K562 treated with DMSO at 1 percent for 4 hours (cell line): ENCODE results near the gene ABCB9. TPM values are rescaled to one million over a fixed set of nuclear protein-coding genes. Genes with fewer than 3 reads are reported as not detected.

Experiments
- total RNA-seq: library from RNA; unstranded; fragments of 300-600 nt; gene quantifications from 2 replicates; pipeline ENCODE4 v1.2.3, GENCODE V29; 2022; ENCODE audit not compliant: insufficient read depth

The ABCB9 gene
- total RNA-seq = 8.5 and 9.8 TPM in 2 replicates

GRCh38 chr12:122965851-122966742 lies at the start of gene ABCB9:
ABCB9 (minus strand) TSS chr12:122966463; CDS start chr12:122960235, 6,228 bp downstream.

GRCh38 chr12:122980183-122981035 lies 14.1 kb upstream of the ABCB9 start, which contains the start of gene ARL6IP4:
ARL6IP4 (plus strand) TSS chr12:122980681; CDS start chr12:122981140, 459 bp downstream.

GRCh38 chr12:122974892-122975789 lies 8.9 kb upstream of the ABCB9 start, which contains the start of gene OGFOD2:
OGFOD2 (plus strand) TSS chr12:122975244; CDS start chr12:122975252, 8 bp downstream.

GRCh38 chr12:122895704-122896636 lies 70.3 kb downstream of the ABCB9 start, which contains the start of gene VPS37B:
VPS37B (minus strand) TSS chr12:122896124; CDS start chr12:122896062, 62 bp downstream.

Other genes starting within 250 kb of the ABCB9 start
- gene HCAR3, start 249.7 kb downstream of the ABCB9 start, total RNA-seq = not detected in 2 replicates
- not detected in 2 replicates for gene HCAR1, start 235.6 kb downstream of the ABCB9 start, total RNA-seq
- gene DENR, start 213.6 kb downstream of the ABCB9 start, total RNA-seq = 24.8 and 31.2 TPM in 2 replicates
- 1.6 and 2.3 TPM in 2 replicates for gene CCDC62, start 191.9 kb downstream of the ABCB9 start, total RNA-seq
- gene HIP1R, start 131.0 kb downstream of the ABCB9 start, total RNA-seq = 18.7 and 23.2 TPM in 2 replicates
- 21.4 and 27.2 TPM in 2 replicates for gene VPS37B, start 70.3 kb downstream of the ABCB9 start, total RNA-seq
- 47.2 and 57.6 TPM in 2 replicates for gene OGFOD2, start 8.8 kb upstream of the ABCB9 start, total RNA-seq
- 212 and 315 TPM in 2 replicates for gene ARL6IP4, start 14.2 kb upstream of the ABCB9 start, total RNA-seq
- gene PITPNM2, start 184.6 kb upstream of the ABCB9 start, total RNA-seq = 2.4 and 3.1 TPM in 2 replicates